Fibroblast of lung (primary cell): ENCODE results near the gene FHIT.

Experiments used
- EZH2 ChIP-seq: IDR thresholded peaks from 2 replicates; pipeline ENCODE4 v1.5.1; 2012; ENCODE audit warnings: low read length, control low read depth, mild to moderate bottlenecking; ENCODE audit errors: missing control alignments
- TF ChIP-seq, protein P1 (sequence below), 2 donors: IDR thresholded peaks in 1 of 2; conservative IDR thresholded peaks in 1 of 2; 1 replicate in 1 of 2; 2 replicates in 1 of 2; pipeline ENCODE4 v1.5.1; 2011 to 2012; ENCODE audit warnings: low read length in 2 of 2, control low read depth in 1 of 2, inconsistent platforms in 1 of 2, low read depth in 1 of 2, mild to moderate bottlenecking in 1 of 2

DNA sequence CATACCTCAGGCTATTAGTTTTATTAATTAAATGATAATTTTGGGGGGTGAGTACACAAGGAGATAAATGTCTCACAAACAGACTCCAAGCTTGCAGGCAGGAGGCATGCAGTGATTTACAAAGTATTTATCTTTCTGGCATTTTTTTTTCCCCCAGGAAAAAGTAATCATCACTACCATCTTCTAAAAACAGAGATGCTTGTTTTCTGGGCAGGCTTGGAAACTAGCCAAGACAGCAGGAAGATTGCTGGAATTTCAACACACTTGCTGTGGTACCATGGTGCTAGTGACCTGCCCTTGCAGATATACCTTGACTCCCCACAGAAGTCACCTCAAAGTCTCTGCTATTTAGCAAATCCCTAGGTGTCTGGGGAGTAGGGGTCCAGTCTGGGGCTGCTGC, 1468.6 kb downstream of the FHIT start:
- TF ChIP-seq, protein P1, sequence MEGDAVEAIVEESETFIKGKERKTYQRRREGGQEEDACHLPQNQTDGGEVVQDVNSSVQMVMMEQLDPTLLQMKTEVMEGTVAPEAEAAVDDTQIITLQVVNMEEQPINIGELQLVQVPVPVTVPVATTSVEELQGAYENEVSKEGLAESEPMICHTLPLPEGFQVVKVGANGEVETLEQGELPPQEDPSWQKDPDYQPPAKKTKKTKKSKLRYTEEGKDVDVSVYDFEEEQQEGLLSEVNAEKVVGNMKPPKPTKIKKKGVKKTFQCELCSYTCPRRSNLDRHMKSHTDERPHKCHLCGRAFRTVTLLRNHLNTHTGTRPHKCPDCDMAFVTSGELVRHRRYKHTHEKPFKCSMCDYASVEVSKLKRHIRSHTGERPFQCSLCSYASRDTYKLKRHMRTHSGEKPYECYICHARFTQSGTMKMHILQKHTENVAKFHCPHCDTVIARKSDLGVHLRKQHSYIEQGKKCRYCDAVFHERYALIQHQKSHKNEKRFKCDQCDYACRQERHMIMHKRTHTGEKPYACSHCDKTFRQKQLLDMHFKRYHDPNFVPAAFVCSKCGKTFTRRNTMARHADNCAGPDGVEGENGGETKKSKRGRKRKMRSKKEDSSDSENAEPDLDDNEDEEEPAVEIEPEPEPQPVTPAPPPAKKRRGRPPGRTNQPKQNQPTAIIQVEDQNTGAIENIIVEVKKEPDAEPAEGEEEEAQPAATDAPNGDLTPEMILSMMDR (conservative IDR thresholded peaks at IDR 0.05 in 1 of 2, IDR thresholded peaks at IDR 0.05 in 1 of 2; ENCODE audit: low read depth in 1 of 2, low read length in 2 of 2), result no peak
- TF ChIP-seq EZH2, result no peak
